ENCODE measurements around the gene UBE2I. TPM values are rescaled to one million over a fixed set of nuclear protein-coding genes. Genes with fewer than 3 reads are reported as not detected.

Gene UBE2I
- total RNA-seq, 2 experiments from 2014 or later, result 245 to 254 TPM

- no peak for DNase-seq
- Mint-ChIP-seq H3K4me1 (ENCODE audit: low read depth) (no peaks in the 10 kb centered on the region), H3K27me3 (peaks cover 3% of the 10 kb centered on the region), H3K4me3 (no peak overlapping the region), H3K27ac (no peak overlapping the region), H3K36me3 (ENCODE audit: low read depth) (no peaks in the 10 kb centered on the region), H3K9me3 (no peaks in the 10 kb centered on the region)
- intact Hi-C loops (cut with micrococcal nuclease), result no loop called here
- ChIA-PET POLR2A (no interaction called here), CTCF (no interaction called here)
- ATAC-seq, result no peak
- TF ChIP-seq, protein P1, sequence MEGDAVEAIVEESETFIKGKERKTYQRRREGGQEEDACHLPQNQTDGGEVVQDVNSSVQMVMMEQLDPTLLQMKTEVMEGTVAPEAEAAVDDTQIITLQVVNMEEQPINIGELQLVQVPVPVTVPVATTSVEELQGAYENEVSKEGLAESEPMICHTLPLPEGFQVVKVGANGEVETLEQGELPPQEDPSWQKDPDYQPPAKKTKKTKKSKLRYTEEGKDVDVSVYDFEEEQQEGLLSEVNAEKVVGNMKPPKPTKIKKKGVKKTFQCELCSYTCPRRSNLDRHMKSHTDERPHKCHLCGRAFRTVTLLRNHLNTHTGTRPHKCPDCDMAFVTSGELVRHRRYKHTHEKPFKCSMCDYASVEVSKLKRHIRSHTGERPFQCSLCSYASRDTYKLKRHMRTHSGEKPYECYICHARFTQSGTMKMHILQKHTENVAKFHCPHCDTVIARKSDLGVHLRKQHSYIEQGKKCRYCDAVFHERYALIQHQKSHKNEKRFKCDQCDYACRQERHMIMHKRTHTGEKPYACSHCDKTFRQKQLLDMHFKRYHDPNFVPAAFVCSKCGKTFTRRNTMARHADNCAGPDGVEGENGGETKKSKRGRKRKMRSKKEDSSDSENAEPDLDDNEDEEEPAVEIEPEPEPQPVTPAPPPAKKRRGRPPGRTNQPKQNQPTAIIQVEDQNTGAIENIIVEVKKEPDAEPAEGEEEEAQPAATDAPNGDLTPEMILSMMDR (IDR thresholded peaks at IDR 0.05), result no peak
Observed at GRCh38 chr16:1281517-1281916, 27.9 kb upstream of the UBE2I start.

- Mint-ChIP-seq H3K27ac (no peak overlapping the region), H3K4me3 (no peak overlapping the region), H3K27me3 (peaks cover 3% of the 10 kb centered on the region), H3K9me3 (no peaks in the 10 kb centered on the region), H3K36me3 (ENCODE audit: low read depth) (no peaks in the 10 kb centered on the region), H3K4me1 (ENCODE audit: low read depth) (no peaks in the 10 kb centered on the region)
- intact Hi-C loops (cut with micrococcal nuclease), result no loop called here
- POLR2A ChIA-PET, result no interaction called here
- CTCF ChIA-PET, result no interaction called here
- ATAC-seq, result no peak
- TF ChIP-seq, protein P1 (IDR thresholded peaks at IDR 0.05), result no peak
- DNase-seq, result no peak
Observed at GRCh38 chr16:1282324-1282973, 27.0 kb upstream of the UBE2I start.

DNA sequence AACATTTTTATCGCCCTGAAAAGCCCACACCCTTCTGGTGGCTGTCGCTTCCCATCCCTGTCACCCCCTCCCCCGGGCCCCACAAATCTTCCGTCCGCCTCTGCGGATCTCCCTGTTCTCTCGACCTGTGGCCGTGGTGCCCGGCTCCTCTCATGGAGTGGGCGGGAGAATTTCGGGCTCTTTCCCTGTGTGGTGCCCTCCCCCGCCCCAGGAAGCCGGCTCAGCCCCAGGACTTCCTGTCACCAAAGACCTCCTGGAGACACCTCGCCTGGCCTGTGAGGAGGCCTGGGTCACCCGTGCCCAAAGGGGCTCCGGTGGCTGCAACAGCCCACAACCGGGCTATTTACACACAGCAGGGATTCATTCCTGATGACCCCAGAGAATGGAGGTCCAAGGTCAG is 26.1 kb upstream of the UBE2I start:
- Mint-ChIP-seq H3K4me1 (ENCODE audit: low read depth) (no peaks in the 10 kb centered on the region), H3K27ac (no peak overlapping the region), H3K9me3 (no peaks in the 10 kb centered on the region), H3K27me3 (peaks cover 6% of the 10 kb centered on the region), H3K36me3 (ENCODE audit: low read depth) (no peaks in the 10 kb centered on the region), H3K4me3 (no peak overlapping the region)
- ATAC-seq (no peak), DNase-seq (no peak)
- POLR2A ChIA-PET, result no interaction called here
- CTCF ChIA-PET, result no interaction called here
- intact Hi-C loops (cut with micrococcal nuclease), result no loop called here
- TF ChIP-seq, protein P1 (IDR thresholded peaks at IDR 0.05), result no peak

DNA sequence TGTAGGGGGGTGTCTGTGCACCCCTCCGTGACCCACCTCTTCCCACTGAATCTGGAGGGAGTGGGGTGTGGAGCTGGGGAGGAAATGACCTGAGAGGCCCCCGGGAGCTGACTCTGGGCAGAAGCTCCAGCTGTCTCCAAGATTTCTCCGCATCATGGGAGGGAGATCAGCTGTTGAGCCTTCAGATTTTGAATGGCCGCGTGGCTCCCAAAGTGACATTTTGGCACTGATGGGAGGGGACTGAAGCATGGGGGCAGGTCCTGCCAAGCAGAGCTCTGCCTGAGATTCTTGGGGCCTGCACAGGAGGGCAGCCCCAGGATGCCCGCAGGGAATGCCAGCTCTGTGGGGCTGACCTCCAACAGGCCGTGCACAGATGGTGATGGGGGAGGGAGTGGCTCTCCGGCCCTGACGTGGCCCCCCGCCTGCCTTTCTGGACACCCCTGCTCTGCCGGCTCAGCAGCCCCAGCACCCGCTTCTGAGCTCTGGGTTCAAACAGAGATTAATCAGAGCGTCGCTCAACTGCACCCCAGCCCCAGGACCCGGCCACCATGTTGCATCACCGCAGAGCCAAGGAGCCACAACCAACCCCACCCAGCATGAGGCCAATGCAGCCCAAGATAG is 25.3 kb upstream of the UBE2I start:
- no peaks in the 10 kb centered on the region for H3K4me1 Mint-ChIP-seq (ENCODE audit: low read depth)
- TF ChIP-seq, protein P1 (IDR thresholded peaks at IDR 0.05), result no peak
- POLR2A ChIA-PET, result no interaction called here
- CTCF ChIA-PET, result no interaction called here
- H3K9me3 Mint-ChIP-seq, result no peaks in the 10 kb centered on the region
- H3K27me3 Mint-ChIP-seq, result peaks cover 10% of the 10 kb centered on the region
- DNase-seq, result no peak
- H3K4me3 Mint-ChIP-seq, result no peak overlapping the region
- ATAC-seq, result no peak
- no peak overlapping the region for H3K27ac Mint-ChIP-seq
- no peaks in the 10 kb centered on the region for H3K36me3 Mint-ChIP-seq (ENCODE audit: low read depth)
- intact Hi-C loops (cut with micrococcal nuclease), result no loop called here

GRCh38 chr16:1285669-1286512 is 23.5 kb upstream of the UBE2I start:
- Mint-ChIP-seq H3K36me3 (ENCODE audit: low read depth) (no peaks in the 10 kb centered on the region), H3K27me3 (peaks cover 21% of the 10 kb centered on the region), H3K27ac (no peak overlapping the region), H3K4me3 (no peak overlapping the region), H3K4me1 (ENCODE audit: low read depth) (no peaks in the 10 kb centered on the region), H3K9me3 (no peaks in the 10 kb centered on the region)
- CTCF ChIA-PET, result no interaction called here
- POLR2A ChIA-PET, result no interaction called here
- DNase-seq (no peak), ATAC-seq (no peak)
- TF ChIP-seq, protein P1 (IDR thresholded peaks at IDR 0.05), result no peak
- intact Hi-C loops (cut with micrococcal nuclease), result no loop called here

All from activated CD8-positive, alpha-beta T cell treated with anti-CD3 and anti-CD28 coated beads for 36 hours (primary cell).